GM18861 (cell line): Measurements from ENCODE around the gene AGAP9.
"Not testable (repeated sequence)": the region's sequence is repeated elsewhere in the genome, so short reads cannot be mapped to it uniquely, and the experiment has no call there.

Source experiments
- ATAC-seq: cut with Tn5 transposase; IDR thresholded peaks from one replicate; pipeline ENCODE4 v1.9.1; 2021; ENCODE audit not compliant: unreplicated experiment

Gene AGAP9

GRCh38 chr10:47458466-47459154 lies 64.8 kb downstream of the AGAP9 start:
- no peak for ATAC-seq

DNA sequence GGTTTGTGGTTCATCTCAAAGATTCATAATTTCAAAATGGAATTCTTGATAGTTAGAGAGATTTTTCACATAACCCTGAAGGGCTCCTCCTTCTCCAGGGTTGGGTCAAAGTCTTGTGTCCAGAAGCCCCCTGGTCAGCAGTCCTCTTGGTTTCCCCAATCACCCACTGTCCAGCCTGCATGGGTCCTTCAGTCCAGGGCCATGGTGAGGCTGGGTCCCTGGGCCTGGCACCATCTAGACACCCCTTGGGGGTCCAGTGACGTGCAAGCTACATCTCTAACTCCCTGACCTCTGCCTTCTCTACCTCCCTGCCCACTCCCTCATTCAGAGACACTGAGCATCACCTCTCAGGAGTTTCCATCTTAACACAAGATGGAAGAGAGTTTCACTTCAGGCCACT lies 65.6 kb downstream of the AGAP9 start:
- ATAC-seq: no peak

DNA sequence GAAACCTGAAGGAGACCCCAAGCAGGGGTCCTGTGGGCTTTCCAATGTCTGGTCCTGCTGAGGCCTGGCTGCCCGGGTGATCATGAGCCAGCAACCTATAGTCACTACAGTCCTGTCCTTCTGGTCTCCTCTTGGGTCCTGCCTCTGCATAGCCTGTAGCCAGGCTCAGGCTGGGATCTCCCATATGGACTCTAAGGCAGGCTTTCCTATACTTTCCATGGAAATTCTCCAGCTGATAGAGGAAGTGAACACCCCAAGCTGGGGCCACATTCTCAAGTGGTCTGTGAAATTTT lies 66.0 kb downstream of the AGAP9 start:
- ATAC-seq: no peak

DNA sequence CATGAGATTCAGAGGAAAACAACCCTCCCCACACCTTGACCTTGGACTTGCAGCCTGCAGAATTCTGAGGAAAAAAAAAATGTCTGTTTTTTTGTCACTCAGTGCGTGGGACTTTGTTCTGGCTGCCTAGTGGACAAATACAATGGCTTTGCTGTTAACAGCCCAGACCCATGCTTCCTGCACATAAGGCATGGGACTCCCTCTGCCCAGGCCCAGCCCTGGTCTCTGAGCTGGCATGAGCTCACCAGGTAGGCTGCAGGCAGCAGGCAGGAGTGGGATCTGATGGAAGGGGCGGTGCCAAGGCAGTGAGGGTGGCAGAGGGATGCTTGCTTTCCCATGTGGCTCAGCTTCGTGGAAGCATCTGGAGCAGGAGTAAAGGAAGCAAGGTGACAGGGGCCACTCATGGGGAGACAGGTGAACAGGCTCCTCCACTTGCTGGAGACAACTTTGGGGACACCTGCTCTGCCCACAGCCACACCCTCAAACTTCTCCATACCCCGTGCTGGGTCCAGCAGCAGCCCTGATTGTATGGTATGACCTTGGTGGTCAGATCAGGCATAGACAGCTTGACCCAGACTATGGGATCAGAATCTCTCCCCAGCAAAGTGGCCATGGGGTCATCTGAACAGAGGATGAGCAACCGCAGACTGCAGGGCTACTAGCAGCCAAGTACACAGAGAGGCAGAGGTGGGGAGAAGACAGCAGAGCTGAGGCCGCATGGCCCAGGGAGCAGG lies 66.5 kb downstream of the AGAP9 start:
- no peak for ATAC-seq

GRCh38 chr10:47456079-47456785 lies 67.2 kb downstream of the AGAP9 start:
- no peak for ATAC-seq

- ATAC-seq: not testable (repeated sequence)
These were observed 67.9 kb downstream of the AGAP9 start for GRCh38 chr10:47455350-47456078.

DNA sequence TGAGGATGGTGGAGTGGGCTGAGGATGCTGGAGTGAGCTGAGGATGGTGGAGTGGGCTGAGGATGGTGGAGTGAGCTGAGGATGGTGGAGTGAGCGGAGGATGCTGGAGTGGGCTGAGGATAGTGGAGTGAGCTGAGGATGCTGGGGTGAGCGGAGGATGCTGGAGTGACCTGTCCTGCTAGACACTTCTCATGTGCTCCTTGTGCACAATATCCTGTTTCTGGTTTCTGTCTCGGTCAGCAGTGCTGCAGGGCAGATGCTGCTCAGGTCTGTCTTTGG lies 68.7 kb downstream of the AGAP9 start:
- ATAC-seq: no peak

DNA sequence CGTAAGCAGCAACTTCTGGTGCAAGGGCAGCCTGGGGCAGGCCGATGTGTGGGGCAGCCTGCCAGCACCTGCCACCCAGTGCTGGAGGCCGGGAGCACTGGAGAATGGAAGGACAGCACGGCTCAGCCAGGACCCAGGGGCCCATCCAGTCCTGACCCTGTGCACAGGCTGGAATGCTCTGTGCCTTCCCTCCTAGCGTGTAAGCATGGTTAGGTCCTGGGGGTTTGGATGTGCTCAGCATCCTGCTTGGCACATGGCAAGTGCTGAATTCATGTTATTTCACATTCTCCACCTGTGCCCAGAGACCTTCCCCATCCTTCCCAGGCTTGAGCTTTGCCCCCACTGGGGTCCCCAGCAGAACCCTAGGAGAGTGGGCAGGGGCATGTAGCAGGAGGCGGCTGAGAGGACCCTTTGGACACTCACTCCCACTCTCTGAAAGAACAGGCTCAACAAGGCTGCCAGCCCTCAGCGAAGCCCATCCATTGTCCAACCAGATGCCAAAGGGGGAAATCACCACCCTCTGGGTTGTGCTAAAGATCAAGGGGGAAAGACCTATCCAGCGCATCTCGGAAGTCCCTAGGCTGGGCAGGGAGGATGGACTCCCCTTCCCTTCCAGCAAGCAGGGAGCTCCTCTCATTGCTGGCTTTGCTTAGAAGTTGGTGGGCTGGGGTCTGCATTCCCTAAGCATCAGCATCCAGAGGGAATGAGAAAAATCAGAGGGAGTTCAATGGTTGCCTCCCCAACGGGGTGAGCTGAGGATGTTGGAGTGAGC lies 69.2 kb downstream of the AGAP9 start:
- no peak for ATAC-seq

DNA sequence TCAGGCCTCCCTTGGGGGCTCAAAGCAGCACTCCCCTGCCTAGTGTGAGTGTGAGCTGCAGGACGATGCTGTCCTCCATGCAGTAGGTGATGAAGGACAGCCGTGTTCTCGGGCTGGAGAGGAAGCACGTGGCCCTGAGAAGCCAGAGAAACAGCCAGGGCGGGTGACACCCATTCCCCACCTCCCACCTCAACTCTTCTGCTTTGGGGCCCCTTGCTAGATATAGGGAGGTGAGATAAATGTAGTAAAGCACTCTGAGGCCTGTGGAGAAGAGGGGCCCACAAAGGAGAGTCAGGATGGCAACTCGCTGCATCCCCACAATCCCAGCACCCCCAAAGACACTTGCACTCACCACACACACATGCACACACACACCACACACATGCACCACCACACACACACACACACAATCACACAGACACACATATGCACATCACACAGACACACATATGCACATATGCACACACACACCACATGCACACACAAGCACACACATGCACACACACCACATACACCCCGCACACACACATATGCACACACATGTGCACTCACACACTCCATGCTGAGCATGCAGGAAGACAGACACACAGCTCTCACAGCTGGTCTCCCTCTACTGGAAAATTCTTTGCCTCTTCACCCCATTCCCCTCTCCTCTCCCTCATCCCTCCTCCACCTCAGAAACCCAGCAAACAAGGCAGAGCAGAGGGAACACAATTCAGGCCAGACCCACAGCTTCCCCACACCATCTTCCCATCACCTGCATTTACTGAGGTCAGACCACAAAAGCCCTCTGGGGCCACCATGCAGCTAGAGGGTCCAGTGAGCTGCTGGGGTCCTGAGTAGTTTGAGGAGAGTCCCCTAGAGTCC lies 70.1 kb downstream of the AGAP9 start:
- ATAC-seq: no peak

DNA sequence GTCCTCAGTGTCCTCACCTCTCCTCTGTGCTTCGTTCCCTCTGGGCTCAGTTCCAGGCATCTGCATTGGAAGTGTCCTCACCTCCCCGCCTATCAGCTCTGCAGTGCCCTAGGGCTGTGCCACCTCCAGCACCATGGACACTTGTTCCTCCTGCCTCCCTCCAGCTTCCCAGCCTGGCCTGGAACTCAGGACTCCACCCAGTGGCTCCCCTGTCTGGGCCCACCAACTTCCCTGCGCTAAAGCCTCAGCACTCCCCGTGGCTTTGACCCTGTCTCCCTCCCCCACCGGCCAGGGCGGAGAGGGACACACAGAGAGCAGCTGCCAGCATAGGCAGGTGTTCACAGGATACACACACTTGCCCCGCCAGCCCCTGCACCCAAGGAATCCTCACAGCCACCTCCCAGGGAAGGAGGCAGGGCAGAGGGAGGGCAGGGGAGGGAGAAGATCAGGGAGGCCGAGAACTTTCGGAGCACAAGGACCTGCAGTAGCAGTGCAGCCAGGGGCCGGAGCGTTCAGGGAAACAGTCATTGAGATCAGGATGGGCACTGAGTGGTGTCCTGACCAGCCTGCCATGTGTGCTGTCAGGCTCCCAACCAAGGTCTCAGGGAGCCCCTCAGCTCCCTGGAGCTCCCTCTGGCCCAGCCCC lies 70.8 kb downstream of the AGAP9 start:
- no peak for ATAC-seq

DNA sequence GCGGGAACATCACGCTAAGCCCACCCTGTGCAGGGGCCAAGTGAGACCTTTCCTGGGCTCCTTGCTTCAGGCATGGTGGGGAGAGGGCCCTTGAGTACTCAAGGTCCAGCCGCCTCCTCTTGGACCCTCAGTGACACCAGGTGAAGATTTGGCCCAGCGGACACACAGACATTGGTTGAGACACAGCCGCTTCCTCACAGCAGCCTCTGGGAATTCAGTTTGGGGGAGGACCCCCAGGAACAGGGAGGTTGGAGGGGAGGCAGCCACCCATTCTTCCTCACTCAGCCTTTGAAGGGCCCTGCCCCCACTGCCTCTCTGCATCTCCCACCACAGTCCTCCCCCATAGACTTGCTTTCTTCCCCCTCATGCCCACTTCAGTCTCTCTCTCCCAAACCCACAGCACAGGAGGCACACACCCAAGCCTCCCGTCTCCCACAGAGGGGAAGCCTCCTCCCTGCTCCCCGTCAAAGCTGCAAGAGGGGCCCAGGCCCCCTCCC lies 71.4 kb downstream of the AGAP9 start:
- no peak for ATAC-seq
